Upper lobe of left lung (tissue), 6 donors: ENCODE data around the gene IRF2BPL. TPM values are rescaled to one million over a fixed set of nuclear protein-coding genes. Genes with fewer than 3 reads are reported as not detected.

Experiments
- ATAC-seq, 2 donors: fragments of 200-7000 bp; cut with Tn5 transposase; one replicate each; pipeline ENCODE4 v1.9.1; 2022; ENCODE audit warnings: mild to moderate bottlenecking in 2 of 2, moderate library complexity in 2 of 2; ENCODE audit not compliant: low FRiP score in 2 of 2
- DNase-seq, 2 donors: peaks; one replicate each; pipeline ENCODE4 v3.0.0-alpha.2; 2019 to 2020
- H3K27ac ChIP-seq, 4 donors: fragments of 200-600 bp; sonication (generic); one replicate each; pipeline ENCODE4 v1.5.1; 2016 to 2019
- H3K27me3 ChIP-seq, 4 donors: fragments of 200-600 bp; sonication (generic); one replicate each; pipeline ENCODE4 v1.5.1; 2017 to 2019
- H3K36me3 ChIP-seq, 4 donors: fragments of 200-600 bp; sonication (generic); one replicate each; pipeline ENCODE4 v1.5.1; 2016 to 2019
- H3K4me1 ChIP-seq, 4 donors: fragments of 200-600 bp; sonication (generic); one replicate each; pipeline ENCODE4 v1.5.1; 2018 to 2019
- H3K4me3 ChIP-seq, 4 donors: fragments of 200-600 bp; sonication (generic); one replicate each; pipeline ENCODE4 v1.5.1; 2017 to 2019; ENCODE audit warnings: mild to moderate bottlenecking in 2 of 4, moderate library complexity in 1 of 4
- H3K9me3 ChIP-seq, 4 donors: fragments of 200-600 bp; sonication (generic); one replicate each; pipeline ENCODE4 v1.5.1; 2018 to 2019
- EP300 ChIP-seq, 4 donors: sonication (generic); formaldehyde crosslinking; IDR thresholded peaks; one replicate each; pipeline ENCODE4 v1.5.1; 2017; ENCODE audit warnings: antibody characterized with exemption in 4 of 4, control low read depth in 2 of 4
- POLR2A ChIP-seq, 4 donors: fragments of 450-650 bp; IDR thresholded peaks; one replicate each; pipeline ENCODE4 v1.5.1; 2016 to 2017; ENCODE audit warnings: antibody characterized with exemption in 4 of 4, mild to moderate bottlenecking in 2 of 4
- POLR2AphosphoS5 ChIP-seq, 2 donors: sonication (generic); formaldehyde crosslinking; IDR thresholded peaks; one replicate each; pipeline ENCODE4 v1.5.1; 2017; ENCODE audit warnings: antibody characterized with exemption in 2 of 2
- whole genome bisulfite sequencing, 2 donors: methylation state at CpG; one replicate each; pipeline ENCODE4 v1.1.5; 2017 to 2018; 5-methylcytosine and 5-hydroxymethylcytosine counted together
- total RNA-seq, 6 donors: library from RNA; depleted of rRNA in 4 of 6; stranded (reverse); fragments of >200 nt in 4 of 6; gene quantifications; one replicate each; pipeline versions ENCODE4 v1.1.0 to v1.2.1, GENCODE V29; 2016 to 2021
- TF ChIP-seq, protein P1 (sequence below), 6 experiments: fragments of 450-650 bp in 4 of 6; fragments of 200-600 bp in 2 of 6; sonication (generic) in 2 of 6; IDR thresholded peaks; one replicate each; pipeline ENCODE4 v1.5.1; 2016 to 2019; ENCODE audit warnings: antibody characterized with exemption in 6 of 6
- donor health status: DM: no; HTN: no; CAD: no; lungs with moderate emphysema.
- donor health status: DM: no; HTN: yes; CAD: no; lungs with severe emphysema.

The IRF2BPL gene
- total RNA-seq, 6 donors from 2014 or later = 44.0 to 111 (median 49.6) TPM

DNA sequence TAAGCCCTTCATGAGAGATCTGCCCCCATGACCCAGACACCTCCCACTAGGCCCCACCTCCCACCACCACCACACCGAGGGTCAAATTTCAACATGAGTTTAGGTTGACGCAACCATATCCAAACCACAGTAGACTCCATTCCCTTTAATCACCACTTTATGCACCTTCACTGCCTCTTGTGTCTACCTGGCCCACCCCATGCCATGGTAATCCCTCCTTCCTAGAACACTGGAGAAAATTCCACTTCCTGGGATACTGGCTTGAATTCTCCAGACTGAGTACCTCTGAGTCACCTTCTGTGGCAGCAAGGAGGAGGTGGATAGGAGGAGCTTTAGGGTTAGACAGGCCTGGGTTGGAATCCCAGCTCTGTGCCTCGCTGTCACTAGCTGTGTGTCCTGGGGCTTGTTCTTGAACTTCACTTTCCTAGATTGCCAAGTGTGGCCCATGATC, 43.5 kb upstream of the IRF2BPL start:
- no peaks in the 10 kb centered on the region for H3K36me3 ChIP-seq

DNA sequence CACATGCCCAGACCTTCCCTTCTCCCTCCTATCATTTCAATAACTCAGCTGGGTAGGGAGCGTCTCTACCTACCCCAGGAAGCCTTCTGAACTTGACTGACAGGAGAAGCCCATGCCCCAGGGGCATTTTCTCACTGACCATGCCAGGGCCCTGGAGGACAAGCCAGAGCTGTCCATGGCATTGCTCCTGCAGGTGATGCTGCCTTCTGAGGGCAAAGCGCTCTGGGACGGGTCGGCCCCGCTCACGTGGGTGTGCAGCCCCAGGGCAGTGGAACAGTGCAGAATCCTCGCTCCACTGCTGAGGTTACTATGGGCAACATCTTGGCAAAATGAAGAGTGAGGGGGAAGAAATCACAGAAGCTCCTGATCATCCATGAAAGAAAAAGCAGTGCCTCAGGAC, 41.0 kb upstream of the IRF2BPL start:
- Histone ChIP-seq H3K9me3 (no peaks in the 10 kb centered on the region), H3K4me1 (peaks cover 23 to 48% (median 32%) of the 10 kb centered on the region in 4 donors), H3K36me3 (no peaks in the 10 kb centered on the region), H3K4me3 (no peak overlapping the region), H3K27ac (peak overlapping the region in 2 of 4 donors; percentile 62 to 76), H3K27me3 (no peaks in the 10 kb centered on the region)
- WGBS, 2 donors = 85 to 89% methylated on average over 2 to 7 of the region's 7 CpGs
- ATAC-seq = no peak
- DNase-seq = peak in 1 of 2 donors; percentile 67
- TF ChIP-seq, protein P1, sequence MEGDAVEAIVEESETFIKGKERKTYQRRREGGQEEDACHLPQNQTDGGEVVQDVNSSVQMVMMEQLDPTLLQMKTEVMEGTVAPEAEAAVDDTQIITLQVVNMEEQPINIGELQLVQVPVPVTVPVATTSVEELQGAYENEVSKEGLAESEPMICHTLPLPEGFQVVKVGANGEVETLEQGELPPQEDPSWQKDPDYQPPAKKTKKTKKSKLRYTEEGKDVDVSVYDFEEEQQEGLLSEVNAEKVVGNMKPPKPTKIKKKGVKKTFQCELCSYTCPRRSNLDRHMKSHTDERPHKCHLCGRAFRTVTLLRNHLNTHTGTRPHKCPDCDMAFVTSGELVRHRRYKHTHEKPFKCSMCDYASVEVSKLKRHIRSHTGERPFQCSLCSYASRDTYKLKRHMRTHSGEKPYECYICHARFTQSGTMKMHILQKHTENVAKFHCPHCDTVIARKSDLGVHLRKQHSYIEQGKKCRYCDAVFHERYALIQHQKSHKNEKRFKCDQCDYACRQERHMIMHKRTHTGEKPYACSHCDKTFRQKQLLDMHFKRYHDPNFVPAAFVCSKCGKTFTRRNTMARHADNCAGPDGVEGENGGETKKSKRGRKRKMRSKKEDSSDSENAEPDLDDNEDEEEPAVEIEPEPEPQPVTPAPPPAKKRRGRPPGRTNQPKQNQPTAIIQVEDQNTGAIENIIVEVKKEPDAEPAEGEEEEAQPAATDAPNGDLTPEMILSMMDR (IDR thresholded peaks at IDR 0.05) = no peak
- no peak for TF ChIP-seq POLR2AphosphoS5 (IDR thresholded peaks at IDR 0.05)
- TF ChIP-seq POLR2A (IDR thresholded peaks at IDR 0.05) = no peak
- no peak for TF ChIP-seq EP300 (IDR thresholded peaks at IDR 0.05)

More for the DNA sequence above, 43.5 kb upstream of the IRF2BPL start:
- Histone ChIP-seq H3K4me1 (peaks cover 40 to 61% (median 50%) of the 10 kb centered on the region in 4 donors), H3K9me3 (no peaks in the 10 kb centered on the region), H3K27me3 (no peaks in the 10 kb centered on the region), H3K27ac (peak overlapping the region in 3 of 4 donors; percentile 48 to 69 (median 62)), H3K4me3 (no peak overlapping the region)
- DNase-seq (no peak), ATAC-seq (no peak)
- TF ChIP-seq POLR2AphosphoS5 (IDR thresholded peaks at IDR 0.05) = no peak
- TF ChIP-seq, protein P1 (IDR thresholded peaks at IDR 0.05) = no peak
- no peak for TF ChIP-seq POLR2A (IDR thresholded peaks at IDR 0.05)
- TF ChIP-seq EP300 (IDR thresholded peaks at IDR 0.05) = no peak
- WGBS, 2 donors = 82 to 84% methylated on average over 3 of the region's 3 CpGs

DNA sequence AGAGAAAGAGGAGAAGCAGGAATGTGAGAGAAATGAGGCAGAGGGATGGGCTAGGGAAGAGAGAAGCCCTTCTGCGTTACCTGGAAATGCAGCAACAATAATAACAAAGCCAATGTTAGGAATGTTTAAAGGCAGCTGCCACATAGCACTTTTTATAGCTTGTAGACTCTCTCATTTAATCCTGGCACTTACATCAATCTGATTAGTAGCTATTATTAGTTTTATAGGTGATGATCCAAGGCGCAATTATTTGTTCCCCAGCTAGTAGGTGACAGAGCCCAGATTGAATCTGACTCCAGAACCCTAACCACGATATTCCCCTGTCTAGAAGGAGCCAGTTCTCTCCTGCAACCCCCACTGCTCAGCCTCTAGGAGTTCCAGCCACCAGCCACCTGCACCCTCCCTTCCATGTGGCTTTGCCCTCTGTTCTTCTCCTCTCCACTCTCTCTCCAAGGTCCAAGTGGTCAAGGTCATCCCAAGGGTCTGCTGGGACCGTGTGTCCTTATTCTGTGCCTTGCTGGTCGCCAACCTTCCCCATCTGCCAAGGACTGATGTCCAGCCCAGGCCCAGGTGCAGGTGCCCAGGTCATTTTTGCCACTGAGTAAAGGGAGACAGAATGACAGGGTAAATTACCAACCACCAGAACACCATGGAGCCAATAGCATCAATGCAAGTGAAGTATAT, 40.2 kb upstream of the IRF2BPL start:
- Histone ChIP-seq H3K27me3 (no peaks in the 10 kb centered on the region), H3K4me1 (peaks cover 22 to 45% (median 29%) of the 10 kb centered on the region in 4 donors), H3K36me3 (no peaks in the 10 kb centered on the region), H3K4me3 (no peak overlapping the region), H3K9me3 (no peaks in the 10 kb centered on the region), H3K27ac (peak overlapping the region in 1 of 4 donors; percentile 53)
- TF ChIP-seq, protein P1 (IDR thresholded peaks at IDR 0.05) = peak in 1 of 6 experiments; percentile 1
- TF ChIP-seq POLR2A (IDR thresholded peaks at IDR 0.05) (no peak), POLR2AphosphoS5 (IDR thresholded peaks at IDR 0.05) (no peak), EP300 (IDR thresholded peaks at IDR 0.05) (no peak)
- DNase-seq = no peak
- WGBS, 2 donors = 62 to 76% methylated on average over 5 of the region's 5 CpGs
- no peak for ATAC-seq

DNA sequence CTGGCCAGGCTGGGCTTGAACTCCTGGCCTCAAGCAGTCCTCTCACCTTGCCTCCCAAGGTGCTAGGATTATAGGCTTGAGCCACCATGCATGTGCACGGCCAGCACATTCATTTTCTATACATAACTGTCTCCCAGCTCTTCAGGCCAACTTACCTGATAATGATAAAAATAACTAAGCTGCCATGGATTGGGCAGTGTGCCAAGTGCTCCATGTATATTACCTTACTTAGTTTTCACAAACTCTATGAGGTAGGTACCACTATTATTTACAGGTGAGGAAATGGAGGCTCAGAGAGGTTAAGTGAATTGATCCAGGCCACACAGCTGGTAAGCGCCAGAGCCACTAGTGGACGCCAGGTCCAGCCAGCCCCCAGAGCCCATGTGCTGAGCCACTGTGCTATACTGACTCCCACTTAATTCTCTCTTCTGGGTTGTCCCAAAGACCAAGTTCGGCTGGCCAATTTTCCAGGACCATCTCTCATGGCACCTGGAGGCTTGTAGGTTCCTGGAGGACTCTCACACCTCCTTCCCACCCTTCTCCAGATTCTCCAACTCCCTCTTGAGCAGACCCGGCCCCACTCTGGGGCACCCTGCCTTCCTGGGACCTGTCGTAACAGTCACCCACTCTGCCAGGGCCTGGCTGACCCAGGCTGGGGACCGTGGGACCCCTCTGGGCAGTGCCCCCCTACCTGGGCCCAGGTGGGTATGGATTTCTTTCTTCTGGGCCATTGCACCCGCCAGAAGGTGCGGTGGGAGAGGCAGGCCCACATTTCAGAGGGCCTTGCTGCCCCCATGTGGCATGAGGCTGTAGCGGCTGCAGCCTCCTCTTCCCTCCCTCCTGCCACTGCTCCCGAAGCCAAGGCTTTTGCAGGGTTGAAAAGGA, 39.4 kb upstream of the IRF2BPL start:
- Histone ChIP-seq H3K4me1 (peaks cover 21 to 45% (median 30%) of the 10 kb centered on the region in 4 donors), H3K9me3 (no peaks in the 10 kb centered on the region), H3K4me3 (no peak overlapping the region), H3K36me3 (no peaks in the 10 kb centered on the region), H3K27ac (peak overlapping the region in 1 of 4 donors; percentile 53), H3K27me3 (no peaks in the 10 kb centered on the region)
- DNase-seq (peak; percentile 73), ATAC-seq (peak; percentile 73 to 87)
- WGBS, 2 donors = 47 to 50% methylated on average over 11 of the region's 11 CpGs
- TF ChIP-seq EP300 (IDR thresholded peaks at IDR 0.05) (no peak), POLR2AphosphoS5 (IDR thresholded peaks at IDR 0.05) (no peak), POLR2A (IDR thresholded peaks at IDR 0.05) (no peak)
- TF ChIP-seq, protein P1 (IDR thresholded peaks at IDR 0.05) = peak; percentile 80 to 92 (median 90)
